Epithelial cell of esophagus (primary cell): ENCODE data around the gene KCNK4.
A peak's percentile ranks its signal among the peaks of the same experiment; 100 is the strongest.

ENCODE experiments used
- DNase-seq: peaks from one replicate; pipeline ENCODE4 v3.0.0; 2010; ENCODE audit warnings: low read depth
- H3K4me3 ChIP-seq: 2 replicates; pipeline ENCODE4 v1.5.1; 2011; ENCODE audit warnings: mild to moderate bottlenecking, low read length, control low read depth
- CTCF ChIP-seq: IDR thresholded peaks from 2 replicates; pipeline ENCODE4 v1.5.1; 2011; ENCODE audit warnings: low read depth, mild to moderate bottlenecking, low read length, control low read depth, inconsistent platforms; ENCODE audit not compliant: insufficient read depth; ENCODE audit errors: missing control alignments

KCNK4 gene

DNA sequence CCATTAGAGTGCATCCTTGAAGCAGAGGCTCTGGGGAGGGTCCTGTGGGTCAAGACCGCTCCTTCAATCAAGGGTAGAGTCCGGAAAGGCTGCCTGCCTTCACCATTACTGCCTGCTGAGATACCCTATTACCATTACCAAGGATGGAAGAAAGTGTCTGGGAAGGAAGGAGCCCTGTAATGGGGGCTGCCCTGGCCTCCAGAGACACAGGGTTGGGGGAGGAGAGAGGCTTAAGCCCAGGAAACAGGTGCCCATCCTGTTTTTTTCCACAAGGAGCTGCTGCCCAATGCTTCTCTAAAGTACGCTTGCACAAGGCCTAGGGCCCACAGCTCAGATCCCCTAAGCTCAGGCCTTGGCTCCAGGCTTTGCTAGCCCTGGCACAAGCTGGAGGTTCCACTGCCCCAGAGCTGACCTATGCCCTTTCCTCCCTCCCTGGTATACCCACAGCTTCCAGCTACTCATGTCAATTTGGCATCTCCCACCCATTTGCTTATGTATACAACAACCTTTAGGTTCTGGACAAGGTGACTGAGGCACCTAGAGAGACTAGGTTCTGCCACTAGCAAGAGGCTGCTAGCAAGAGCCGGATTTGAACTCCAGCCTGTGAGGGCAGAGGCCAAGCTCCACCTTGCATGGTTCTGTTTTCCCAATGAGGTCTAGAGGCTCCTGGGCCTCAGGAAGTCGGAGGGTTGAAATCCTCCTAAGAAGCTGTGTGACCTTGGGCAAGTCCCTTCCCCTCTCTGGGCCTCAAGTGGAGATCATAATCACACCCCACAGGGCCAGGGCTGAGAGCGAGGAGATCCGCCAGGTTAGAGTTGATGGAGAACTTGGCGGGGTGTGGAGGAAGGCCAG lies 41.3 kb upstream of the KCNK4 start:
- no peak for DNase-seq
- no peak overlapping the region for H3K4me3 ChIP-seq
- no peak for TF ChIP-seq CTCF

- no peak for TF ChIP-seq CTCF
- DNase-seq: no peak
- H3K4me3 ChIP-seq: peak overlapping the region; percentile 62
Measured at GRCh38 chr11:64250415-64251015, 40.6 kb upstream of the KCNK4 start.

- peak within 1 kb of the TSS; percentile 90 for H3K4me3 ChIP-seq
- TF ChIP-seq CTCF: peak; percentile 31
- DNase-seq: peak; percentile 56
Measured at GRCh38 chr11:64251016-64251752, 39.9 kb upstream of the KCNK4 start, which contains the start of gene PLCB3. TSS of gene PLCB3 (plus strand) at chr11:64251530. CDS start at chr11:64251650, 120 bp downstream.

DNA sequence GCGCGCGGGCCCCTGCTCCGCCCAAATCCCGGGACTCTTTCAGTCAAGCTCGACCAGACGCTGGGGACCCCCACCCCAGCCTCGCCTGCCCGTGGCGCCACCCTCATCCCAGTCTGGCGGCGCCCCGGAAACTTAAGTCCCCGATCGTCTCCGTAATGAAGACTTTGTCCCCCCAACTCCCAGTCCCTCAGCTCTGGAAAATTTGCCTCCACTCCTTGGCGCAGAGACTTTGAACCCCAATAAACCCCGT lies 39.4 kb upstream of the KCNK4 start:
- H3K4me3 ChIP-seq: peak overlapping the region; percentile 90
- DNase-seq: no peak
- TF ChIP-seq CTCF: no peak

DNA sequence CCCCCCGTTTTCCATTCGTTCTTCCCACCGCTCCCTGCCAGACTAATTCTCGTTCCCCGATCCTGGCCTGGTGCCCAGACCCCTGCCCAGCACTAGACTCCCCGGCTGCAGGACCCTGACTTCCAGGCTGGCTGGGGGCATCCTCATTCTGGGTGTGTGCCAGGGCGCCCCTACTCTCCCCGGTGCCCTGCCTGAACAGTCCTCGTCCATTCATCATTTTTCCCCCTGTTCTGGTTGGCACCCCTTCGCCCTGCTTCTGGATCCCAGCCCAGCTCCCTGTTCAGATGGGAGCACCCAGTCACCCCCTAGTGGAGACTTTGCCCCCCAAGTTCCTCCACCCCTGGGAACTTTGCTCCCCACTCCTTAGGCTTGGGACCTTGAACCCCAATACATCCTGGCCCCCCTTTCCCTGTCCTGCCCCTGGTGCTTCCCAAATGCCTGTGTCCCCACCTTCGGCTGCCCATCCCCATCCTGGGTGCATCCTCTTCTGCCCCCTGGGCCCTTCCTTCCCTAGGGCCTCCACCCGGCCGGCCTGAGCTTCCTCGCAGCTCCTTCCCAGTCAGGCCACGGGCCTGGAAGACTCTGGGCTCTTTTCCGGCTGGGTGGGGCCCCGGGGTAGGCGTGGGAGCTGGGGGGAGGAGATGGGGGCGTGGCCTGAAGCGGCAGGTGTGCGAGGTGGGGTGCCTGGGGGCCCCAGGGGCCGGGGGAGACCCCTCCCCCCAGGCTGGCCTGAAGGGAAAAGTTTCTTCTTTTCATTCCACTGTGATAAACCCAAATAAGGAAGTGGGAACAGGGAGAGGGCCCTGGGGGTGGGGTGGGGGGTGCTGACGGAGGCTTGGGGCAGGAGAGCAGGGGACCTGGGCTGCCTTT lies 38.9 kb upstream of the KCNK4 start:
- H3K4me3 ChIP-seq: peak overlapping the region; percentile 90
- DNase-seq: peak; percentile 72
- peak; percentile 34 for TF ChIP-seq CTCF

DNA sequence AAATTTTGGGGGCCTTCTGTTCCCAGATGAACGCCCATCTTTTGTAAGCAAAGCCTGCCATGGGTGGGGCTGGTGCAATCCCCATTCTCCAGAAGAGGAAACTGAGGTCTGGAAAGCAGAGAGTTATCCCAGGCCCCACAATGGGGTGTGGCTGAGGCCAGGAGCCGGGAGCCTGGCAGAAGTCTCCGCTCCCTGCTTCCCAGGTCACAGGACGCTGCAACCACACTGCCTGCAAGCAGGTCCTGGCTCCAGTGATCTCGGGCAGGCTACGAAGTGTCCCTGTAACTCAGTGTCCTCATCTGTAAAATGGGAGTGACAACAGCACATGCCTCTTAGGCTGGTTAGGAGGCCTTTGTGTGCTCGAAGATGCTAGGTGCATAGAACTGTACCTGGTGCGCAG lies 38.1 kb upstream of the KCNK4 start:
- no peak for TF ChIP-seq CTCF
- peak overlapping the region; percentile 90 for H3K4me3 ChIP-seq
- no peak for DNase-seq
